HL-60 (cell line): ENCODE results near the gene EPB41L3.

Experiments used
- CTCF ChIP-seq: IDR thresholded peaks from one replicate; pipeline ENCODE4 v1.5.1; 2011; ENCODE audit warnings: low read length, control low read depth, inconsistent platforms; ENCODE audit not compliant: insufficient read depth
- GABPA ChIP-seq: IDR thresholded peaks from 2 replicates; pipeline ENCODE4 v1.6.1; 2012; ENCODE audit warnings: low read depth
- POLR2AphosphoS5 ChIP-seq: IDR thresholded peaks from 2 replicates; pipeline ENCODE4 v1.6.1; 2012; ENCODE audit warnings: low read depth
- REST ChIP-seq: IDR thresholded peaks from 2 replicates; pipeline ENCODE4 v1.6.1; 2012; ENCODE audit warnings: low read depth; ENCODE audit not compliant: insufficient replicate concordance

- TF ChIP-seq POLR2AphosphoS5 (no peak), CTCF (no peak), REST (no peak), GABPA (no peak)
These were observed 114.1 kb downstream of the EPB41L3 start for GRCh38 chr18:5429681-5430080.
